ENCODE results near the gene CBFB. TPM values are rescaled to one million over a fixed set of nuclear protein-coding genes. Genes with fewer than 3 reads are reported as not detected.

Gene CBFB
- total RNA-seq, 2 experiments from 2014 or later = 111 to 114 TPM

- no peak for TF ChIP-seq CTCF (IDR thresholded peaks at IDR 0.05)
- no peak overlapping the region for H3K27ac Mint-ChIP-seq
- DNase-seq (no peak), ATAC-seq (no peak)
- intact Hi-C loops (cut with micrococcal nuclease) = no loop called here
- POLR2A ChIA-PET = no interaction called here
- no peaks in the 10 kb centered on the region for H3K4me1 Mint-ChIP-seq (ENCODE audit: low read depth)
- H3K36me3 Mint-ChIP-seq (ENCODE audit: low read depth) = peaks cover 52% of the 10 kb centered on the region
- no peak overlapping the region for H3K4me3 Mint-ChIP-seq
- no peaks in the 10 kb centered on the region for H3K9me3 Mint-ChIP-seq
- no peaks in the 10 kb centered on the region for H3K27me3 Mint-ChIP-seq
- CTCF ChIA-PET = interaction anchor here (2.0 to 6.1 kb wide), 2 partner anchors 13 kb away, joined by 7 to 40 read pairs; no protein-coding TSS in a partner anchor
These were observed 113.4 kb downstream of the CBFB start for GRCh38 chr16:67142342-67142741.

GRCh38 chr16:67144943-67145342 is 116.0 kb downstream of the CBFB start:
- TF ChIP-seq CTCF (IDR thresholded peaks at IDR 0.05) = no peak
- no peak for DNase-seq
- H3K27ac Mint-ChIP-seq = no peak overlapping the region
- H3K4me1 Mint-ChIP-seq (ENCODE audit: low read depth) = peaks cover 2% of the 10 kb centered on the region
- H3K4me3 Mint-ChIP-seq = no peak overlapping the region
- H3K36me3 Mint-ChIP-seq (ENCODE audit: low read depth) = peaks cover 70% of the 10 kb centered on the region
- no peaks in the 10 kb centered on the region for H3K9me3 Mint-ChIP-seq
- no peak for ATAC-seq
- intact Hi-C loops (cut with micrococcal nuclease) = no loop called here
- no peaks in the 10 kb centered on the region for H3K27me3 Mint-ChIP-seq
- CTCF ChIA-PET = interaction anchor here (1.5 to 1.6 kb wide), 2 partner anchors 10 to 126 kb away, joined by 4 to 8 read pairs; no protein-coding TSS in a partner anchor
- POLR2A ChIA-PET = no interaction called here

GRCh38 chr16:67145746-67146145 is 116.8 kb downstream of the CBFB start:
- Mint-ChIP-seq H3K9me3 (no peaks in the 10 kb centered on the region), H3K27ac (no peak overlapping the region), H3K4me3 (no peak overlapping the region), H3K27me3 (no peaks in the 10 kb centered on the region), H3K36me3 (ENCODE audit: low read depth) (peaks cover 63% of the 10 kb centered on the region), H3K4me1 (ENCODE audit: low read depth) (peaks cover 2% of the 10 kb centered on the region)
- DNase-seq (no peak), ATAC-seq (no peak)
- intact Hi-C loops (cut with micrococcal nuclease) = no loop called here
- ChIA-PET POLR2A (no interaction called here), CTCF (interaction anchor here (1.0 kb wide), 1 partner anchor 10 kb away, joined by 7 read pairs; no protein-coding TSS in a partner anchor)
- no peak for TF ChIP-seq CTCF (IDR thresholded peaks at IDR 0.05)

GRCh38 chr16:67146523-67147357 is 117.8 kb downstream of the CBFB start:
- Mint-ChIP-seq H3K4me3 (no peak overlapping the region), H3K4me1 (ENCODE audit: low read depth) (peaks cover 7% of the 10 kb centered on the region), H3K27me3 (peaks cover 9% of the 10 kb centered on the region), H3K9me3 (no peaks in the 10 kb centered on the region), H3K36me3 (ENCODE audit: low read depth) (peaks cover 55% of the 10 kb centered on the region), H3K27ac (no peak overlapping the region)
- no peak for TF ChIP-seq CTCF (IDR thresholded peaks at IDR 0.05)
- POLR2A ChIA-PET = interaction anchor here (1.2 kb wide), 1 partner anchor 63 kb away, joined by 3 read pairs; no protein-coding TSS in a partner anchor
- ATAC-seq (no peak), DNase-seq (no peak)
- intact Hi-C loops (cut with micrococcal nuclease) = no loop called here
- CTCF ChIA-PET = interaction anchor here (1.0 kb wide), 1 partner anchor 9 kb away, joined by 7 read pairs; no protein-coding TSS in a partner anchor

All from activated CD8-positive, alpha-beta T cell treated with anti-CD3 and anti-CD28 coated beads for 36 hours (primary cell).